ENCODE results near the gene LY9.

The LY9 gene, protein sequence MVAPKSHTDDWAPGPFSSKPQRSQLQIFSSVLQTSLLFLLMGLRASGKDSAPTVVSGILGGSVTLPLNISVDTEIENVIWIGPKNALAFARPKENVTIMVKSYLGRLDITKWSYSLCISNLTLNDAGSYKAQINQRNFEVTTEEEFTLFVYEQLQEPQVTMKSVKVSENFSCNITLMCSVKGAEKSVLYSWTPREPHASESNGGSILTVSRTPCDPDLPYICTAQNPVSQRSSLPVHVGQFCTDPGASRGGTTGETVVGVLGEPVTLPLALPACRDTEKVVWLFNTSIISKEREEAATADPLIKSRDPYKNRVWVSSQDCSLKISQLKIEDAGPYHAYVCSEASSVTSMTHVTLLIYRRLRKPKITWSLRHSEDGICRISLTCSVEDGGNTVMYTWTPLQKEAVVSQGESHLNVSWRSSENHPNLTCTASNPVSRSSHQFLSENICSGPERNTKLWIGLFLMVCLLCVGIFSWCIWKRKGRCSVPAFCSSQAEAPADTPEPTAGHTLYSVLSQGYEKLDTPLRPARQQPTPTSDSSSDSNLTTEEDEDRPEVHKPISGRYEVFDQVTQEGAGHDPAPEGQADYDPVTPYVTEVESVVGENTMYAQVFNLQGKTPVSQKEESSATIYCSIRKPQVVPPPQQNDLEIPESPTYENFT

DNA sequence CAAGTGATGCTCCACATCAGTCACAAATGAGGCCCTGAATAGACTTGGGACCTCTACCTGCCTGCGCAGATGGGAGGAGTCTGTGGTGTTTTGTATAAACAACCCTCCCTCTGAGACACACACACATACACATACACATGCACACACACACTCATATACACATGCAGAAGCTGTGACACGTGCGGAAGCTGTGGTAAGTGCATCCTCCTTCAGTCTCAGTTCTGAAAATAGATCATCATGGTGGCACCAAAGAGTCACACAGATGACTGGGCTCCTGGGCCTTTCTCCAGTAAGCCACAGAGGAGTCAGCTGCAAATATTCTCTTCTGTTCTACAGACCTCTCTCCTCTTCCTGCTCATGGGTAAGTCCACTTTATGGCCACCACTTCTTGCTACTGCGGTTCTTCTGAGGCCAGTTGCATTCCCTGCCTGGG, at the start of gene LY9:
LY9 (plus strand) TSS at position 224 of the 433 bp plus-strand sequence; CDS start at position 238, 14 bp downstream.
- peak; percentile 66 to 69 for DNase-seq (ENCODE audit: low read depth in 2 of 2)

DNA sequence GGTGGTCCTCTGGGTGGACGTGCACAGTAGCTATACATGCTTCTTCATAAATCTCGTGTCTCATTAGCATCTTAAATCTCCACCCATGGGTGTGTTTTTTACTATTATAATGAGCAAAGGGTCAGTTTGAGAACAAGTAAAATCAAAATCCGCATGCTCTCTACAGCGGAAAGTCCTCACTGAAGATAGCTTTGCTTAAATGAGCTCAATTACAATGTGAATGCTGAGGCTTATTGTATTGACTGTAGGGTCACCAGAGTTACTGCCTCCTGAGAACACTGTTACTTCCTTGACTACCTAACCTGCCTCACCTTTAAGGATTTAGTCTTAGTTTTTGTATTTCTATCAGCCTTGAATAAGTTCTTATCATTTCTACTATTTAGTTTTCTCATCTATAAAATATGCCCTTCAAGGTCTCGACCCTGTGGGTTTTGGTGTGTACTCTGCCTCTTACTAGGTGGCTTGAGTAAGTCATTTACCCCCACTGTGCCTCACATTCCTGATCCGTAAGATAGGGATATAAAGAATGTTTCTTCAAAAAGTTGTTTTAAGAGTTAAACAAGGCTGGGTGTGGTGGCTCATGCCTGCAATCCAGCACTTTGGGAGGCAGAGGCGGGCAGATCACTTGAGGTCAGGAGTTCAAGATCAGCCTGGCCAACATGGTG, 49.0 kb upstream of the LY9 start:
- DNase-seq (ENCODE audit: low read depth in 2 of 2): no peak

DNA sequence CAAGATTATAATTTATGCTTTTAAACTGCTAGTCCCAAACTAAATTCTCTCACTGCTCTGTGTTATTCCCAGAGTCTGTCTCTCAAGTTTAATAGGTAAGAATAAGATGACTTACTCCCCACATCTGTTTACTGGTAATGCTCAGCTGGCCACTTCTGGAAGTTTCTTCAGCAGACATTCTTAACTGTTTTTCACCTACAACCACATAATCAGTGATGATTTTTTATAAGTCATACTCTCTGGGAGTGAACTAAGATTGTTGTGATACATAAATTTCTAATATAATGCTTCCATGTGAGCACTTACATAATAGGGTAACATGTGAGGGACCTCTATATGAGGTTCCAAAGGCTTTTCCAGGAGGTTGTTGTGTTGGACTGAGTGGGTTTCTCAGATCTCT, 48.3 kb upstream of the LY9 start:
- no peak for DNase-seq (ENCODE audit: low read depth in 2 of 2)

DNA sequence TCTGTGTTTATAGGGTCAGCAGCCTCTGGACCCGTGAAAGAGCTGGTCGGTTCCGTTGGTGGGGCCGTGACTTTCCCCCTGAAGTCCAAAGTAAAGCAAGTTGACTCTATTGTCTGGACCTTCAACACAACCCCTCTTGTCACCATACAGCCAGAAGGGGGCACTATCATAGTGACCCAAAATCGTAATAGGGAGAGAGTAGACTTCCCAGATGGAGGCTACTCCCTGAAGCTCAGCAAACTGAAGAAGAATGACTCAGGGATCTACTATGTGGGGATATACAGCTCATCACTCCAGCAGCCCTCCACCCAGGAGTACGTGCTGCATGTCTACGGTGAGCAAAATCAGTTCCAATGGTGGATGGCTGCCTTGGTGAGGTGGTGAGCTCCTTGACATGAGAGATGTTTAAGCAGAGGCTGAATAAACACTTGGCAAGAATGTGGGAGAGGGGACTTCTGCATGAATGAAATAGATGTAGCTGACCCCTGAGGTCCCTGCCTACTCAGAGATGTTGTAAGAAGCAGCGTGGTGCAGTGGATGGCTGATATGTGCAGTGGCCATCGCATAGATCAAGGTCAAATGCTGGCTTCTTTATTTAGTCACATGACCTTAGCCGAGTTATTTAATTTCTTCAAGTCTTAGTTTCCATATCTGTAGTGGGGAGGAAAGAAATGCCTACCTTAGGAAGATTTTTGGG, 47.6 kb upstream of the LY9 start:
- no peak for DNase-seq (ENCODE audit: low read depth in 2 of 2)

DNA sequence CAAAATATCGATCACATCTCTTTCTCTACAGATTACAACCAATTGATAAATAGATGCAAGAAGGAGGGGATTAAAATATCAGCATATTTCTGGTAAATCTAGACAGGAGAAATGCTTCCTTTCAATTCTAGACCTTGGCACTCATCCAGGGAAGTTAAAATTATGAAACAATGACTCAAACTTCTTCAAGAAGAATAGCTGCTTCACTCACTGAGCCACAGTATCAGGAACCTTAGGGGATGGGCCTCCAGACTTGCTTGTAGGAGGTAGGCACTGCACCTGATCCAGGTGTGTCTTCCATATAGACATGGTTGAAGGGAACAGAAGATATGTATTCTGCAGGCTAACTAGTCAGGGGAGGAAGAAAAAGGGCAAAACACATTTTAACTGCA, 47.1 kb upstream of the LY9 start:
- DNase-seq (ENCODE audit: low read depth in 2 of 2): no peak

DNA sequence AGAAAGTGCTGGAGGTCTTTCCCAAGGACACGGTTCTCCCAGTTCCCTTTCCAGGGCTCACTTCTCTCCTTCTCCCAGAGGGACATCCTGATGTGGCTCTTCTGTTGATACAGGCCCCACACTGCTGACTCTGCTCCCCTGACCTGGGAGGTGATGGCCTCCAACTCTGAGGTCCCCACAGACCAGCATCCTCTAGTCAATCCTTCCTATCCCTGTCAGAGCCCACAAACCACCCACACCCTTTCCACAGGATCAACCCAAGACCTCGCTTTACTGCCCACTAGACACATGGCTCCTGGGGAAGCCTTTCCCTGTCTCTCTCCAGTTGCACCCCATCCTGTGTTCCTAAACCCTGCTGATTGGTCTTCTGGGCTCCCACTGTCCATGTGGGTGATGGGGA, 45.4 kb upstream of the LY9 start:
- DNase-seq (ENCODE audit: low read depth in 2 of 2): no peak

DNA sequence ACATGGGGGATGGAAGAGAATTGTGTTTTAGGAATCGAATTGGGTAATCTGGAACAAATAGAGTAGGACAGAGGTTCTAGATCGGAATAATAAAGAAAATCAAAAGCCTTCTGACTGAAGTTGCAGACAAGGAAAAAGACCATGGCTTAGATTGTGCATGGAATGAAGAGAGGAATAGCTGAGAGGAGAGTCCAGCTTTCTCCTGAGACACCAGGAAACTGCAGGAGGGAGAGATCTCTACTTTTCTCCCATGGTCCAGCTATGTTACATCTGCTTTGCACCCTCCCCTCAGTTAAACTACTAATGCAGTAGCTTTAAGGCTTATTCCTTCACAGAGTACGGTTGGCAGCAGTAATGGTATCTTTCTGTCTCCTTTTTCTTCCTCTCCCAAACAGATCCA, 43.6 kb upstream of the LY9 start:
- DNase-seq (ENCODE audit: low read depth in 2 of 2): no peak

DNA sequence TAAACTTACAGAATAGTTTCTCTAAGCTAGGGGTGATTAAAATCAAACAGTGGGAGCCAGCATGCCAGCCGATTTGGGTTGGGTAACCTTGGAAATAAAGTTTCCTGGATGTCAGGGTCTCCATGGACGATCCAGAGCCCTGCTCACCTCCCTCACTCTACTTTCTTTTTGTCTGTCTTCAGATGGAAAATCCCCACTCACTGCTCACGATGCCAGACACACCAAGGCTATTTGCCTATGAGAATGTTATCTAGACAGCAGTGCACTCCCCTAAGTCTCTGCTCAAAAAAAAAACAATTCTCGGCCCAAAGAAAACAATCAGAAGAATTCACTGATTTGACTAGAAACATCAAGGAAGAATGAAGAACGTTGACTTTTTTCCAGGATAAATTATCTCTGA, 43.0 kb upstream of the LY9 start:
- no peak for DNase-seq (ENCODE audit: low read depth in 2 of 2)

DNA sequence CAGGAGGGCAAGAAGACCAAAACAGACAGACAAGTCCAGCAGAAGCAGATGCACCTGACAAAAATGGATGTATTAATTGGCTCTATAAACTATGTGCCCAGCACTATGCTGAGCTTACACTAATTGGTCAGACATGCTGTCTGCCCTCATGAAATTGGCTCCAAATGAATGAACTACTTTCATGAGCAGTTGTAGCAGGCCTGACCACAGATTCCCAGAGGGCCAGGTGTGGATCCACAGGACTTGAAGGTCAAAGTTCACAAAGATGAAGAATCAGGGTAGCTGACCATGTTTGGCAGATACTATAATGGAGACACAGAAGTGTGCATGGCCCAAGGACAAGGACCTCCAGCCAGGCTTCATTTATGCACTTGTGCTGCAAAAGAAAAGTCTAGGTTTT, 42.4 kb upstream of the LY9 start:
- no peak for DNase-seq (ENCODE audit: low read depth in 2 of 2)

DNA sequence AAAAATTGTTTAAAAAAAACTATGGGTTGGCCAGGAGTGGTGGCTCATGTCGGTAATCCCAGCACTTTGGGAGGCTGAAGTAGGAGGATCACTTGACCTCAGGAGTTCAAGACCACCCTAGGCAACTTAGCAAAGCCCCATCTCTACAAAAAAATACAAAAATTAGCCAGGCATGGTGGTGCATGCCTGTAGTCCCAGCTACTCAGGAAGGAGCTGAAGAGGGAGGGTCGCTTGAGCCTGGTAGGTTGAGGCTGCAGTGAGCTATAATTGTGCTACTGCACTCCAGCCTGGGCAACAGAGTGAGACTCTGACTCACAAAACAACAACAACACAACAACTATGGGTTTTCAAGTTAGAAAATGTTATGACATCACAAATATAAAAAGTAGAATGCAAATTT, 40.5 kb upstream of the LY9 start:
- DNase-seq (ENCODE audit: low read depth in 2 of 2): no peak

DNA sequence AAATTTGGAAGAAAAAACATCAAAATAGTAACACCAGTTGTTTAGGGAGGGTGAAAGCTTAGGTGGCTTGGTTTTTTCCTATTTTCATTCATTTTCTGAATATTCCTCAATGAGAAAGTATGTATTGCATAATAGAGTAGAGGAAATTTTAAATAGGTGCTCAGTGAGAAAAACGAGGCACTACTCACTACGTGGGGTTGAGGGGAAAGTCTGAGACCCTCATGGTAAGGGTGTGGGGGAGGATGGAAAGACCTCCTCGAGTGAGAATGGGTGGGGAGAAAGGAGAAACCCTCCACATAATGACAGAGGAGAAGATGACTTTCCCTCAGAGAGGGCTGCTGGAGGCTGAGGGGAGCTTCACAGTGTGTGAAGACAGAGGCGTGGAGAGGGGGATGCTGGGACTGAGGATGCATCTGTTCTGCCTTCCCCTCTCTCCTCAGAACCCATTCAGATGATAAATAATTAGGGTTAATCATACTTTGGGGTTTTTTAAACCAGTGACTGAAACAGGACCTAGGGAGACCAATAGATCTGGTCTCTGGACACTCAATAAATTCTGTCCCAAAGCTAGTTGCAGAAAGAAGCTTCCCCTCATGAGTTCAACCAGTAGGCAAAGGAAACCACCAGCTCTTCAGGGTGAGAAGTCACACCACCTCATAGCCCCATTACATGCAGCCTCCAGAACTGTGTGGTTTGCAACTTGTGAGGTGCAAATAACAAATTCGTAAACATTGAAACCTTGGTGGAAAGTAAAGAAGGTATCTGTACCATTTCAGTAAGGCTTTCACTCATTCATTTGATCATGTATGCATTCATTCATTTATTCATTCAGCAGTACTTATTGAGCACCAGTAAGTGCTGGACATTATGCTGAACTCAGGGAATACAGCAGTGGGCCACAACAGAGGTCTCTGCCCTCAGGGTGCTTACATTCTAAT, 39.8 kb upstream of the LY9 start:
- no peak for DNase-seq (ENCODE audit: low read depth in 2 of 2)

DNA sequence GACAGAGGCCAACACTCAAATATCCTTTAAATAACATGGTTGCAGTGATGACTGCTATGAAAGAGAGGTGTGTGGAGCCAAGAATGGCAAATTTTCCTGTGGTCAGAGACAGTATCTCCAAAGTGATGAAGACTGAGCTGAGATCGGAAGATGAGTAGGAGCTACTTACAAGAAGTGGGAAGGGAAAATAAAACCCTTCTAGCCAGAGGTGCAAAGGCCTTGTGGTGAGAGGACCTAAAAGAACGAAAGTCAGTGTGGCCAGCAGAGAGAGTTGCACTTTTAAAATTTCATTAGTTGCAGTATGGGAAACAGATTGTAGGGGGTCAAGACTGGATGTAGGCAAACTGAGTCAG, 39.1 kb upstream of the LY9 start:
- no peak for DNase-seq (ENCODE audit: low read depth in 2 of 2)

DNA sequence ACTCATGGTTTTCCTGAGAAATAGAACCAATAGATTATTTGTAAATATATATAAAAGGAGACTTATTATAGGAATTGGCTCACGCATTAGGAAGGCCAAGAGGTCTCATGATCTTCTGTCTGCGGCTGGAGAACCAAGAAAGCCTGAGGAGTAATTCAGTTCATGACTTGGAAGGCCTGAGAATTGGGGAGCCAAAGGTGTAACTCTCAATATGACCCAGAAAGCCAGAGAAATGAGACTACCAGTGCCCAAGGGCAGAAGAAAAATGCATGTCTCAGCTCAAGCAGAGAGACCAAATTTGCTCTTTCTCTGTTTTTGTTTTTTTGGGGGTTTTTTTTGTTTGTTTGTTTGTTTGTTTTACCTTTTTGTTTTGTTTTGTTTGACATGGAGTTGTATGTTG, 37.5 kb upstream of the LY9 start:
- no peak for DNase-seq (ENCODE audit: low read depth in 2 of 2)

DNA sequence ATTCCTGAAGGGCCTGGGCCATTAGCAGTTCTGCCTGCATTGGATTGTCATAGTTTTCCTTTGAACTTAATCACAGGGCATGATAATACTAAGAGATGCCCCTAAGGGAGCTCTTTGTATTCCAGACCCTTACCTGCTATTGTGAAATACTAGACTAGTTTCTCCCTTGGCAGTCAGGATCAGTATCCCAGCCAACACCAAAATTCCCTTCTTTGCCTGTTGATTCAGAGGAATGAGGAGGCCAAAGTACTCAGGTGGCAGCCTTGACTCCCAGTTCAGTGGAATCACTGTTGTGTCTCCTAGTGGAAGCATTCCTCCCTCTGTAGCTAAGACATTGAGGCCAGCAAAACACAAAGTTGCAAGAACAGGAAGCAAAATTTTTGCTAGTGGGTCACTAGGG, 36.2 kb upstream of the LY9 start:
- no peak for DNase-seq (ENCODE audit: low read depth in 2 of 2)

DNA sequence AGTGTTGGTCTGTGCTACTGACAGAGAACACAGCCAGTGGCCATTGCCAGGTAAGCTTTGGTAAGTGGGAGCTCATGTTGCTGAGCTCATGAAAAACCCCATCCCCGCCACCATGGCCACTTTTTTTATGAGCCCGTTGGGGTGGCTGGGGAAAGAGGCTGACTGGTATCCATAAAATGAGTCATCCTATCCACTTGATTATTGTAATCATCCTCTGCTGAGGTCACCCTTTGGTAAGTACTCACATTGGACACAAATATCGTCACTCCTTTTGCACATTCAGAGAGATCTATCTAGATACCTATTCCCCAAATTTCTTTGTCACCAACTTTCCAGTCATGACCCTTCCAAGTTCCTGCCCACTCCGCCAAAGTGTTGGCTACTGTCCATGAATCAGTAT, 34.9 kb upstream of the LY9 start:
- no peak for DNase-seq (ENCODE audit: low read depth in 2 of 2)

DNA sequence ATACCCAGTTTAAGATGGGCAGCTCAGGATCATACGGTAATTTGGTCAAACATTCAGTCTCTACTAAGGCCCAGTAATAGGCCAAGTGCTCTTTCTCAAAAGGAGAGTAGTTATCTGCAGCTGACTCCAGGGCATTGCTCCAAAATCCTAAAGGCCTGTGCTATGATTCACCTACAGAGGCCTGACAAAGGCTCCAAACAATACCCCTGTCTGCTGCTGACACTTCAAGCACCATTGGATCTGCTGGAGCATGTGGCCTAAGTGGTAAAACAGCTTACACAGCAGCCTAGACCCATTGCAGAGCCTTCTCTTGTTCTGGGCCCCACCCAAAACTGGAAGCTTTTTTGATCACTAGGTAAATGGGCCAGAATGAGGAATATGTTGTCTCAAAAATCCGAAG, 34.1 kb upstream of the LY9 start:
- no peak for DNase-seq (ENCODE audit: low read depth in 2 of 2)

DNA sequence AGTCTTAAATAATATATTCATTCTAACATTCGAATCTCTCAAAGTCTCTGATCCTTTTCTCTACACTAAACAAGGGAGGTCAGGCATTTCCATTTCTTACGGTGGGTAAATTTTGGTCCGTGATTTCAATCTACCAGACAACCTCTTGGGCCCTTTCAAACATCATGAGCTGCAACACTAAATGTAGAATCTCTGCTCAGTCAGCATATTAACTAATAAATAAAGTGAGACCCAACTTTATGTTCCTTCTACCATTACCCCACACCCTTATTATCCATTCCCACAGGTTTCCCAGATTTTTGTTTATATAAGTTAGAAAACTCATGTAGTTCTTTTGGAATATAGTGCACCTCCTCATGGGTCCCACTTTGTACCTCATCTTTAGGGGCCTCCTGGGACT, 32.0 kb upstream of the LY9 start:
- DNase-seq (ENCODE audit: low read depth in 2 of 2): no peak

DNA sequence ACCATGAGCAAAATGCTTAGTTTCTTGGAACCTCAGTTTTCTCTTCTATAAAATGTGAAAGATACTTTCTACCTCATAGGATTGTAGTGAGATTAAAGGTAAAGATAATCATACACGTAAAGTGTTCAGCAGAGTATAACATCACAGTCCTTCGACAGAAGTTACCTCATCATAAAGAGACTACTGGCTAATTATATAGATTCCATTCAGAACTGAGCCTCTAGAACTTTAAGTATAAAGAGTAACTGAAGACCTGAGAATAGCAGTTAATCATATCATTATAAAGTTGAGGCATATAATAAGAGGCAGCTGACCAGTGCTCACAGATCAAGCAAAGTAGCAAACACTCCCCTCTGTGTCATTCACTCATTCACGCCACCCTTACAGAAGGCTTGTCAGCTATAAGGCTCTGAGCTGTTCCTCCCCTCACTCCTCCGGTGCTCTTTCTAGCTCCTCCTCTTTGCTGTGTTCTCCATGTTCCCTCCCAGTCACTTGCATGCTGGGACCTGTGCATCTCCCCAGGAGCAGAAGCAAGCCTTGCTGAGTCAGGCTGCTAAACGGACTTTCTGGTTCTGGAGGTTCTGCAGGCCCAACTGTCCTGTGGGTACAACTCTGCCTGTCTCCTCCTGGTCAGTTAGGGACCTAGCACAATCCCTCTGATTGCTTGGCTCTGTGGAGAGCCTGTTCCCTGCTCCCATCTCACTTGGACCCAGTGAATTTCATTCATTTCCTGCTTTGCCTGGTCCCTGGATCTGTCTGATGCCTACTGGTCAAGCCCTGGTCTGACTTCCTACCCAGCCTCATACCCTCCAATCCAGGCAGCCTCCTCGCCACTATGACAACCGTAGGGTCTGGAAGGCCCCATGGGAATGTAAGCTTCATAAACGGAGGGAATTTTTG, 28.3 kb upstream of the LY9 start:
- peak in 1 of 2 donors; percentile 44 for DNase-seq (ENCODE audit: low read depth in 2 of 2)

DNA sequence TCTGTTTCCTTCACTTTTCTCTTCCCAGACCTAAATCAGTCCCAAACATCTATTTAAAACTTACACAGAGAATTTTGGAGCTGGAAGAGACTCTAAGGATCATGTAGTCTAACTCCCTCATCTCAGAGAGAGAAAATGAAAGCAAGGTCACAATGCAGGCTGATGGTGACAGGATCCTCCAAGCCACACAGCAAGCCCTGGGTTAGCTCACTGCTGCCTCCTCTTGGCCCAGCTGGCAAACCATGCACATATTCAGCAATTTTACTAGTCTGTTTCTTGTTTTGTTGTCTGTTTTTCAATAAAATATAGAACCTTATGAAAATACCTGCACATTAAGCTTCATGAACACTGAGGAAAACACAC, 27.7 kb upstream of the LY9 start:
- peak; percentile 71 to 82 for DNase-seq (ENCODE audit: low read depth in 2 of 2)

DNA sequence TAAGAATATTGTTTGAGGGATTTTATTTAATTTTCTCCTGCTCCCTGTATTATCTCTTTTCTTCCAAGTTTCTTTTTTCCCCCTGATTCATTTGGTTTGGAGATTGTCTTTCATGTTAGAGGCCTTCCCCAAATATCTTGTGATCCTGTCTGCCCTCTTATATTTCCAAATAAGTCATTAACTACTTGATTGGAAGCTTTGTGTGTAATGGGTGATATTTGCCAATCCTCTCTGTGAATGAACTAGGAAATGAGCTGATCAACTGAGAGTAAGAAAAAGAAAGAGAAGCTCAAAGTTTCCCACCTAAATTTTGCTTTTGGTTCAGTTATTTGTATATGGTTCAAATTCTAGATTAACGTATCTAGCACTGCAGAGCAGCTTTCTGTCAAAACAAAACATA, 23.6 kb upstream of the LY9 start:
- no peak for DNase-seq (ENCODE audit: low read depth in 2 of 2)
